ENCODE results near the gene SYNGR1. TPM values are rescaled to one million over a fixed set of nuclear protein-coding genes. Genes with fewer than 3 reads are reported as not detected.

Gene SYNGR1
- total RNA-seq, 1 experiment from 2014 or later = 9.0 TPM

GRCh38 chr22:39317775-39318506 is 31.9 kb upstream of the SYNGR1 start:
- Histone ChIP-seq H3K4me1 (ENCODE audit: insufficient read depth, low read length) (peaks cover 16% of the 10 kb centered on the region), H3K79me2 (ENCODE audit: low read length) (peaks cover 58% of the 10 kb centered on the region), H3K27ac (ENCODE audit: low read length) (peak overlapping the region; percentile 63), H4K20me1 (ENCODE audit: low read length) (peaks cover 61% of the 10 kb centered on the region), H3K27me3 (ENCODE audit: low read length) (no peaks in the 10 kb centered on the region), H3K9me2 (replicated peaks; ENCODE audit: low read length) (no peaks in the 10 kb centered on the region), H3F3A (ENCODE audit: low read length, unreplicated experiment) (peaks cover 22% of the 10 kb centered on the region), H3K9me3 (ENCODE audit: low read length) (no peaks in the 10 kb centered on the region), H3K36me3 (ENCODE audit: low read depth, low read length) (peaks cover 57% of the 10 kb centered on the region), H3K4me3 (ENCODE audit: low read length) (peak overlapping the region; percentile 97), H2AFZ (ENCODE audit: low read length) (no peak overlapping the region), H3K4me2 (ENCODE audit: low read length) (peak overlapping the region; percentile 99), H3K9ac (ENCODE audit: low read length) (peak overlapping the region; percentile 97)
- ATAC-seq (no peak), DNase-seq (no peak)
- TF ChIP-seq EZH2 (IDR thresholded peaks at IDR 0.05; ENCODE audit: low read length, unreplicated experiment) (no peak), EZH2phosphoT487 (IDR thresholded peaks at IDR 0.05; ENCODE audit: borderline replicate concordance, low read length) (no peak), CTCF (conservative IDR thresholded peaks at IDR 0.05; ENCODE audit: low read depth, low read length) (no peak)
- CTCF ChIA-PET = interaction anchor here (1.1 kb wide), 1 partner anchor 78 kb away, joined by 4 read pairs; no protein-coding TSS in a partner anchor
- intact Hi-C loops (cut with micrococcal nuclease) = loop anchor here (2.0 to 5.0 kb wide), 3 partner anchors 76 to 166 kb away; partner anchors contain the start of genes CBX7 and PDGFB
- POLR2A ChIA-PET (ENCODE audit: unreplicated experiment) = interaction anchor here (0.8 kb wide), 1 partner anchor 14 kb away, joined by 18 read pairs; no protein-coding TSS in a partner anchor
- BruUV-seq (replicated peaks) = no TSS peak

GRCh38 chr22:39318507-39319283 is 31.1 kb upstream of the SYNGR1 start:
- Histone ChIP-seq H3K36me3 (ENCODE audit: low read depth, low read length) (peaks cover 51% of the 10 kb centered on the region), H2AFZ (ENCODE audit: low read length) (no peak overlapping the region), H4K20me1 (ENCODE audit: low read length) (peaks cover 54% of the 10 kb centered on the region), H3K9ac (ENCODE audit: low read length) (peak overlapping the region; percentile 97), H3K4me3 (ENCODE audit: low read length) (peak overlapping the region; percentile 97), H3K27me3 (ENCODE audit: low read length) (no peaks in the 10 kb centered on the region), H3K4me1 (ENCODE audit: insufficient read depth, low read length) (peaks cover 16% of the 10 kb centered on the region), H3K9me3 (ENCODE audit: low read length) (no peaks in the 10 kb centered on the region), H3K27ac (ENCODE audit: low read length) (peak overlapping the region; percentile 63), H3K79me2 (ENCODE audit: low read length) (peaks cover 57% of the 10 kb centered on the region), H3F3A (ENCODE audit: low read length, unreplicated experiment) (peaks cover 21% of the 10 kb centered on the region), H3K9me2 (replicated peaks; ENCODE audit: low read length) (no peaks in the 10 kb centered on the region), H3K4me2 (ENCODE audit: low read length) (peak overlapping the region; percentile 99)
- intact Hi-C loops (cut with micrococcal nuclease) = loop anchor here (5.0 kb wide), 2 partner anchors 76 to 166 kb away; partner anchors contain the start of genes CBX7 and PDGFB
- TF ChIP-seq EZH2 (IDR thresholded peaks at IDR 0.05; ENCODE audit: low read length, unreplicated experiment) = no peak
- BruUV-seq (replicated peaks) = TSS peak; percentile 61
- no peak for DNase-seq
- no peak for ATAC-seq
- CTCF ChIA-PET = interaction anchor here (0.7 kb wide), 1 partner anchor 111 kb away, joined by 3 read pairs; no protein-coding TSS in a partner anchor
- POLR2A ChIA-PET (ENCODE audit: unreplicated experiment) = interaction anchor here (0.6 to 0.8 kb wide), 4 partner anchors 14 to 641 kb away, joined by 3 to 18 read pairs (median 8); partner anchors contain the start of gene TAB1

All from PC-3 (cell line).